ENCODE data around the gene CD300LD.

- no peak for TF ChIP-seq POLR2A (IDR thresholded peaks at IDR 0.05)
- no peak for TF ChIP-seq CTCF (IDR thresholded peaks at IDR 0.05)
- TF ChIP-seq POLR2AphosphoS5 (IDR thresholded peaks at IDR 0.05), result no peak
These were observed 60.0 kb downstream of the CD300LD start for GRCh38 chr17:74532115-74532514.
